ENCODE data around the gene CHD8. TPM values are rescaled to one million over a fixed set of nuclear protein-coding genes. Genes with fewer than 3 reads are reported as not detected.

CHD8 gene, protein sequence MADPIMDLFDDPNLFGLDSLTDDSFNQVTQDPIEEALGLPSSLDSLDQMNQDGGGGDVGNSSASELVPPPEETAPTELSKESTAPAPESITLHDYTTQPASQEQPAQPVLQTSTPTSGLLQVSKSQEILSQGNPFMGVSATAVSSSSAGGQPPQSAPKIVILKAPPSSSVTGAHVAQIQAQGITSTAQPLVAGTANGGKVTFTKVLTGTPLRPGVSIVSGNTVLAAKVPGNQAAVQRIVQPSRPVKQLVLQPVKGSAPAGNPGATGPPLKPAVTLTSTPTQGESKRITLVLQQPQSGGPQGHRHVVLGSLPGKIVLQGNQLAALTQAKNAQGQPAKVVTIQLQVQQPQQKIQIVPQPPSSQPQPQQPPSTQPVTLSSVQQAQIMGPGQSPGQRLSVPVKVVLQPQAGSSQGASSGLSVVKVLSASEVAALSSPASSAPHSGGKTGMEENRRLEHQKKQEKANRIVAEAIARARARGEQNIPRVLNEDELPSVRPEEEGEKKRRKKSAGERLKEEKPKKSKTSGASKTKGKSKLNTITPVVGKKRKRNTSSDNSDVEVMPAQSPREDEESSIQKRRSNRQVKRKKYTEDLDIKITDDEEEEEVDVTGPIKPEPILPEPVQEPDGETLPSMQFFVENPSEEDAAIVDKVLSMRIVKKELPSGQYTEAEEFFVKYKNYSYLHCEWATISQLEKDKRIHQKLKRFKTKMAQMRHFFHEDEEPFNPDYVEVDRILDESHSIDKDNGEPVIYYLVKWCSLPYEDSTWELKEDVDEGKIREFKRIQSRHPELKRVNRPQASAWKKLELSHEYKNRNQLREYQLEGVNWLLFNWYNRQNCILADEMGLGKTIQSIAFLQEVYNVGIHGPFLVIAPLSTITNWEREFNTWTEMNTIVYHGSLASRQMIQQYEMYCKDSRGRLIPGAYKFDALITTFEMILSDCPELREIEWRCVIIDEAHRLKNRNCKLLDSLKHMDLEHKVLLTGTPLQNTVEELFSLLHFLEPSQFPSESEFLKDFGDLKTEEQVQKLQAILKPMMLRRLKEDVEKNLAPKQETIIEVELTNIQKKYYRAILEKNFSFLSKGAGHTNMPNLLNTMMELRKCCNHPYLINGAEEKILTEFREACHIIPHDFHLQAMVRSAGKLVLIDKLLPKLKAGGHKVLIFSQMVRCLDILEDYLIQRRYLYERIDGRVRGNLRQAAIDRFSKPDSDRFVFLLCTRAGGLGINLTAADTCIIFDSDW (N-terminal part only)
- polyA plus RNA-seq (2013, experiment 1 of 4) = 76.1 TPM
- polyA plus RNA-seq (2013, experiment 2 of 4) = 96.8 TPM
- polyA plus RNA-seq (2013, experiment 3 of 4) = 67.8 TPM
- 76.5 TPM for polyA plus RNA-seq (2013, experiment 4 of 4)

DNA sequence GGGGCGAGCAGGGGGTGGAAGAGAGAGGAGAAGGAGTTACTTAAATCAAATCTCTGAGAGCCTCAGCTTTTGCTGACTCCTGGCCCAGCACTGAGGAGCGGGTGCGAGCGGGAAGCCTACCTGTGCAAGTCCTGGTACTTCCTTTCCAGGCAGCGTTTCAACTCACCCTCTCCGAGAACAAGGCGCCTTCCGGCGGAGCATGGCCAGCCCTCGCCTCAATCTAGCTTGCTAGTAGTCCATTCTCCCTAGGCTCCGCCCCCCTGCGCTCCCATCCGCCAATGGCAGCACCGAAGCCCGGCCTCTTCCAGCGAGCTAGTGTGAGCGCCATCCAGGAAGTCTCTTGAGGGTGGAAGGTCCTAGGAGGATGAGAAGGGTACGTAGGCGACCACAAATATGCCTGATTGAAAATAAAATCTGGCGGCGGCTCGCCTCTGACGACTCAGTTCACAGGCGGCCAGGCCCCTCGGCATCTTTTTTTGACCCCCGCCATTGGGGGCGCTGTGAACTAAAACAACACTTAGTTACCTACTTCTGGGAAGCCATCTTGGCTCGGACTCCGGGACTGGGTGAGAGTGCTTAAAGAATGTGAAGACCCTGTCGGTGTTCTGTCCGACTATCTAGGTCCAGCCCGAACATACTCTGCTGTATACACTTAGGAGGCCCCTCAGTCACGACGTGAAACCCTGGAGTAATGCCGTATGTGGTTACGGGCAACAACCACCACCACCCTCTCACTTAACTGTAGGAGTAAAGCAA is at the start of gene CHD8:
CHD8 (minus strand) TSS at position 212 of the 756 bp plus-strand sequence. CDS start 24,480 bp downstream, outside the sequence.
- Histone ChIP-seq H3K4me3 (ENCODE audit: insufficient read depth, low read depth, low read length) (peak within 1 kb of the TSS; percentile 95), H3K4me1 (ENCODE audit: control insufficient read depth, insufficient read depth, low read length) (peaks cover 7% of the 10 kb centered on the region), H3K27ac (ENCODE audit: insufficient read depth, low read depth, low read length, poor library complexity, severe bottlenecking) (peak within 1 kb of the TSS; percentile 96), H3K27me3 (ENCODE audit: control insufficient read depth, insufficient read depth, low read length, poor library complexity, severe bottlenecking) (no peaks in the 10 kb centered on the region), H3K36me3 (ENCODE audit: control insufficient read depth, insufficient read depth, low read length) (no peaks in the 10 kb centered on the region), H3K9me3 (ENCODE audit: control insufficient read depth, low read length) (no peaks in the 10 kb centered on the region)
- WGBS, 2 experiments = 1 to 3% methylated on average over 34 to 36 of the region's 36 CpGs

DNA sequence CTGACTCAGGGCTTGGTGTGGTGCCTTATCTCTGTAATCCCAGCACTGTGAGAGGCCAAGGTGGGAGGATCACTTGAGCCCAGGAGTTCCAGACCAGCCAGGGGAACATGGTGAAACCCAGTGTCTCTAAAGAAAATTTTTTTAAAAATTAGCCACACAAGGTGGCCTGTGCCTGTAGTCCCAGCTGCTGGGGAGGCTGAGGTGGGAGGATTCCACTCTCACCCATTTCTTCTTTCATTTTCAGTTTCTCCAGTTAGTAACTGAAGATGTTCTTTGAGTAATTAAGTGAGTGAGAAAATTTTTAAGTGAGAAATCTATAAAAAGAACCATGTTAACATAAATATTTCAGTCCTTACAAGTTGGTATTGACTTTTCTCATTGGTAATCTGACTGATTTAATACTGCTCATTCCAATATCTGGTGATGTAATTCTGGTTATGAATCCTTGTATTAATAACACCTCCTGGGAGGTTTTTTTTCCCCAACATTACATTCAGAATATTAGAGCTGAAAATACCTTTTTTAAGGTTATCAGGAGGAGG is 49.2 kb upstream of the CHD8 start:
- Histone ChIP-seq H3K4me3 (ENCODE audit: insufficient read depth, low read depth, low read length) (no peak overlapping the region), H3K4me1 (ENCODE audit: control insufficient read depth, insufficient read depth, low read length) (peaks cover 6% of the 10 kb centered on the region), H3K9me3 (ENCODE audit: control insufficient read depth, low read length) (no peaks in the 10 kb centered on the region), H3K27me3 (ENCODE audit: control insufficient read depth, insufficient read depth, low read length, poor library complexity, severe bottlenecking) (no peaks in the 10 kb centered on the region), H3K36me3 (ENCODE audit: control insufficient read depth, insufficient read depth, low read length) (peaks cover 40% of the 10 kb centered on the region), H3K27ac (ENCODE audit: insufficient read depth, low read depth, low read length, poor library complexity, severe bottlenecking) (no peak overlapping the region)

DNA sequence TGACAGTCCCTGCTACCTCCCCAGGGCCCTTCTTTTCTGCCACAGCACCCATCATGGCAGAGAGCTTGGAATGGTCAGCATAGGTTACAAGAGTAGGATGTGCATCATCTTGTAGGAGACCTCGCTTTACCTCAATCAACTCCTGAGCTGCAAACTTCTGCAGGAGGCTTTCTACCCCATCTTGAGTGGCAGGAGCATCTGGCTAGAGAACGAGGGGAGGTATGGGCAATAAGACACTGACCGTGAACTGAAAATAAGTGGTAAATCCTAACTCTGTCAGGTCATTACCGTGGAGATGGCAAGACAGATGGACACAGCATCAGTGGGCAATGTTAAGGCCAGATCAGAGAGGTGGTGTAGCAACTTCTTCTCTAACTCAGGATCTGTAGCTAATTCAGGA is 47.5 kb upstream of the CHD8 start:
- peaks cover 51% of the 10 kb centered on the region for H3K36me3 ChIP-seq (ENCODE audit: control insufficient read depth, insufficient read depth, low read length)
- H3K9me3 ChIP-seq (ENCODE audit: control insufficient read depth, low read length) = no peaks in the 10 kb centered on the region
- WGBS, 2 experiments = 81 to 97% methylated on average over 3 to 4 of the region's 4 CpGs
- H3K27ac ChIP-seq (ENCODE audit: insufficient read depth, low read depth, low read length, poor library complexity, severe bottlenecking) = no peak overlapping the region
- no peaks in the 10 kb centered on the region for H3K27me3 ChIP-seq (ENCODE audit: control insufficient read depth, insufficient read depth, low read length, poor library complexity, severe bottlenecking)
- H3K4me1 ChIP-seq (ENCODE audit: control insufficient read depth, insufficient read depth, low read length) = peaks cover 6% of the 10 kb centered on the region
- no peak overlapping the region for H3K4me3 ChIP-seq (ENCODE audit: insufficient read depth, low read depth, low read length)

DNA sequence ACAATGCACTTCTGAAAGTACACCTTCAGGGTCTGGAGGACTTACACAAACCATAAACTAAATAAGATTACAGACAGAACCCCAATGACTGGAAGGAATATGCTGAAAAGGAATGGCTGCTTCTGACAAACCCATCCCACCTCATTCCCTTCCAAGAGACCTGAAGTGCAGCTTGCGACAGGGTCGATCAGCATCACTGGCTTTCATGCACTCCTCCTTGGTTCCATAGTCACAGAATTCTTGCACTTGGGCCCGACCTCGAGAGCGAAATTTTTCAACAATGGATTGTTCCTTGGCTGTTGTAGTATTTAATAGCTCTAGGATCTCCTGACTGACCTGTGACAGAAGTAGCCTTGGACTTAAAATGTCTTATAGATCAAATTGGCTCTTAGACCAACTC is 45.6 kb upstream of the CHD8 start:
- 95 to 97% methylated on average over 5 of the region's 5 CpGs for WGBS, 2 experiments
- no peaks in the 10 kb centered on the region for H3K9me3 ChIP-seq (ENCODE audit: control insufficient read depth, low read length)
- peaks cover 56% of the 10 kb centered on the region for H3K36me3 ChIP-seq (ENCODE audit: control insufficient read depth, insufficient read depth, low read length)
- no peak overlapping the region for H3K27ac ChIP-seq (ENCODE audit: insufficient read depth, low read depth, low read length, poor library complexity, severe bottlenecking)
- no peaks in the 10 kb centered on the region for H3K27me3 ChIP-seq (ENCODE audit: control insufficient read depth, insufficient read depth, low read length, poor library complexity, severe bottlenecking)
- H3K4me3 ChIP-seq (ENCODE audit: insufficient read depth, low read depth, low read length) = no peak overlapping the region
- peaks cover 7% of the 10 kb centered on the region for H3K4me1 ChIP-seq (ENCODE audit: control insufficient read depth, insufficient read depth, low read length)

DNA sequence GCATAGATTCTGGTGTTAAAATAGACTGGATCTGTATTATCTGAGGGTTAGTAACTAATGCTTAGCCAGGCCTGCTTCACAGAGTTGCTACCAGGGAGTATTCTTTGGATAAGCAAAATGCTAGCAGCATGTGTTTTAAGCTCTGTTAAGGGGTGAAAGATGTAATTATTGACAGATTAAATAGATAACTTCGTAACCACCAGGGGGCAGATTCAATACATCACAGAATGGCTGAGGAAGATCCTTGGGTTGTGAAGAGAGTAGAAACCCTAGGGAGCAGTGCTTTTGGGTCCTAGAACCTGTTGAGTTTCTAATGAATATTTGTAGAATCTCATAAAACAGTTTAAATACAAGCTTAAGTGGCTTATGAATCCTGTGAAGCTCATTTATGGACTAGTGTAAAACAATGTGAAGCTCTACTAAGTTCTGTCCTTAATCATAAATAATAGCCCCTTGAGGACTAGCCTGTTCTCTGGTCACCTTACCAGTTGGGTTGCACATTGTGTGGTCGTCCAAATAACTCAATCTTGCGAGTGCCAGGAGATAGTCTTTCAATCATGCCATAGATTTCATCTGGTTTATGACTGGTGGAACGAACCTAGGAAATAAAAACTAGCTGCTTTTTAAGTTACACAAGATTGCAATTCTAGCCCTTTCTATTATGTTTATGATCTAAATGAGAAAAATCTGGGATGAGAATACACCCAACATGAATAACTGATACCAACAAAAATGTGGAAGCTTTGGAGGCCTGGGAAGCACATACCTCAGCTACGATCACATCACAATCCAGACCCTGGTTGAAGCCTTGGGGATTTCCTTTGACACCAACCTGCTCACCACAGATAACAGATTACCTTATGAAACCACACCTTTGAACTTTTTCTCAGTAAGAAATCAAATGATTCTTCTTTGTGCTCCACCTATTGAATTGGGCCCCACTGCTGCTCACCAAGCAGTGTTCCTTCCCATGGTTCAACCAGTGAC is 42.9 kb upstream of the CHD8 start:
- peaks cover 7% of the 10 kb centered on the region for H3K4me1 ChIP-seq (ENCODE audit: control insufficient read depth, insufficient read depth, low read length)
- H3K4me3 ChIP-seq (ENCODE audit: insufficient read depth, low read depth, low read length) = no peak overlapping the region
- WGBS, 2 experiments = 83 to 86% methylated on average over 5 of the region's 5 CpGs
- H3K9me3 ChIP-seq (ENCODE audit: control insufficient read depth, low read length) = no peaks in the 10 kb centered on the region
- H3K36me3 ChIP-seq (ENCODE audit: control insufficient read depth, insufficient read depth, low read length) = peaks cover 64% of the 10 kb centered on the region
- no peak overlapping the region for H3K27ac ChIP-seq (ENCODE audit: insufficient read depth, low read depth, low read length, poor library complexity, severe bottlenecking)
- H3K27me3 ChIP-seq (ENCODE audit: control insufficient read depth, insufficient read depth, low read length, poor library complexity, severe bottlenecking) = no peaks in the 10 kb centered on the region

DNA sequence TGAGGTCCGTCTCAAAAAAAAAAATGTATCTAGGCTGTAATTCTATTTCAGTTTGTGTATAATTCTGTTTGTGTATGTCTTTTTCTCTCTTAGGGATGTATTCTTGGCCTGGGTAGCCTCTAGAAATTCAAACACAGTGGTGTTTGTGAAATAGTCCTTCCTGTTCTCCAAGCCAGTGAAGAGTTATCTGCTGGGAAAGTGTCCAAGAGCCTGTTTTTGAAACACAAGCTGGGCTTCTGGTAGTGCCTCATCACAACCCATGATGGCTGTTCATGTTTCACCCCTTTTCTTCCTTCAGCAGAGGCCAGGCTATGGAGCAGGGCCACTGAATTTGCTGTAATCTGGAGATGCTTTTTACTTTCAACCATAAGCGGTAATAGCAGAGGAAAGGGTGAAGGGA is 40.5 kb upstream of the CHD8 start:
- Histone ChIP-seq H3K9me3 (ENCODE audit: control insufficient read depth, low read length) (no peaks in the 10 kb centered on the region), H3K27ac (ENCODE audit: insufficient read depth, low read depth, low read length, poor library complexity, severe bottlenecking) (no peak overlapping the region), H3K36me3 (ENCODE audit: control insufficient read depth, insufficient read depth, low read length) (peaks cover 46% of the 10 kb centered on the region), H3K27me3 (ENCODE audit: control insufficient read depth, insufficient read depth, low read length, poor library complexity, severe bottlenecking) (no peaks in the 10 kb centered on the region), H3K4me3 (ENCODE audit: insufficient read depth, low read depth, low read length) (no peak overlapping the region), H3K4me1 (ENCODE audit: control insufficient read depth, insufficient read depth, low read length) (peaks cover 7% of the 10 kb centered on the region)
- 93 to 96% methylated on average over 2 of the region's 2 CpGs for WGBS, 2 experiments

DNA sequence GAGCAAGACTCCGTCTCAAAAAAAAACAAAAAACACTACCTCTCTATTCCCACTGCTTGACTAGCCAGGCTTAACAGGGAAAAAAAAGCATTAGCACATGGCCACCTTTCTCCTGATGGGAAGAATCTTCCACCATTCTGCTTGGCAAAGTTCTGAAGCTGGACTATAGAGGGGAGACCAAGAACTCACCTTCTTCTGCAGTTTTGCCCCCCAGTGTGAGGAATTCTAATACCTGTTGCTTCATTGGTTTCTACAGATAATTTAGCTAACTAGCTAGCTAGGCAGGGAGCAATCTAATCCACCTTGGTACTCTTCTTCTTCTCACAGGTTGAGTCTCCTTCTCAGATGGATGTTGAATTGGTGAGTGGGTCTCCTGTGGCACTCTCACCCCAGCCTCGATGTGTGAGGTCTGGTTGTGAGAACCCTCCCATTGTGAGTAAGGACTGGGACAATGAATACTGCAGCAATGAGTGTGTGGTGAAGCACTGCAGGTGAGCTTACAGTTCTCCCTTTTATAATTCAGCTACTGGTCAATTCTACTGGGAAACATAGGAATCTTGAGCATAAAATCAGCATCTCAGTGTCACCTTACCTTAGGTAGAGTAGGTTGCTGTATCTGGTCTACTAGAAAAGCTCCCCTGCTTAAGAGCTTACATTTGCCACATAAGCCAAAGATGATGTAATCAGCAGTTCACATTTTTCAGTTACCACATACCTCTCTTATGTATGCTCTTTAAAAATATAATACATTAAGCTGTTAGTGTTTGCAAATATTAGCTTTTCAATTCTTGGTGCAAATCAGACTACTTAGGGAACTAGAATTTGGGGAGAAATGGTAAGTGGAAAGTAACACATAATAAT is 39.2 kb upstream of the CHD8 start:
- peaks cover 49% of the 10 kb centered on the region for H3K36me3 ChIP-seq (ENCODE audit: control insufficient read depth, insufficient read depth, low read length)

DNA sequence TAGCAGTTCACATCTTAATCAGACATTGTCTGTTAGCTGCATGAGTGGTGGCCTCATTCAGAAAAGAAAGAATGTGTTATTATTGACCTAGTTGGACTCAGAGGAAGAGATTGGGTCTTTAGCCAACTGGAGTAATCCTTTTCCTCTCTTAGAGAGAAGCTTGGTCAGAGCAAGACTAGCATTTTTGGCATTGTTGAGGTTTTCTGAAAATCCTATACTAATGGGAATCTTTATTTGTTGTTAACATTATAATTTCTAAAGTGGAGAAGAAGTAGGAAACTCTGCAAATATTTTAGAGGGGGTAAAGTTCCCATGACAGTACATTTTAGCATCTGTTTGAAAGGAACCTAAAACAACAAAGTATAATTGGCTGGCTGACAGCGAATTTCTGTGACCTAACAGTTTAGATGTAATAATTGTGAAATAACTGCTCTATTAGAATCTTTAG is 30.7 kb upstream of the CHD8 start:
- H3K36me3 ChIP-seq (ENCODE audit: control insufficient read depth, insufficient read depth, low read length) = peaks cover 31% of the 10 kb centered on the region
- no peaks in the 10 kb centered on the region for H3K9me3 ChIP-seq (ENCODE audit: control insufficient read depth, low read length)
- H3K4me3 ChIP-seq (ENCODE audit: insufficient read depth, low read depth, low read length) = no peak overlapping the region
- no peaks in the 10 kb centered on the region for H3K4me1 ChIP-seq (ENCODE audit: control insufficient read depth, insufficient read depth, low read length)
- no peaks in the 10 kb centered on the region for H3K27me3 ChIP-seq (ENCODE audit: control insufficient read depth, insufficient read depth, low read length, poor library complexity, severe bottlenecking)
- no peak overlapping the region for H3K27ac ChIP-seq (ENCODE audit: insufficient read depth, low read depth, low read length, poor library complexity, severe bottlenecking)
- 96 to 100% methylated on average over 1 of the region's 1 CpG for WGBS, 2 experiments

More for the DNA sequence above, 39.2 kb upstream of the CHD8 start:
- H3K4me1 ChIP-seq (ENCODE audit: control insufficient read depth, insufficient read depth, low read length) = peaks cover 7% of the 10 kb centered on the region
- H3K9me3 ChIP-seq (ENCODE audit: control insufficient read depth, low read length) = no peaks in the 10 kb centered on the region
- no peak overlapping the region for H3K27ac ChIP-seq (ENCODE audit: insufficient read depth, low read depth, low read length, poor library complexity, severe bottlenecking)
- no peak overlapping the region for H3K4me3 ChIP-seq (ENCODE audit: insufficient read depth, low read depth, low read length)
- WGBS, 2 experiments = 66 to 83% methylated on average over 2 of the region's 2 CpGs
- H3K27me3 ChIP-seq (ENCODE audit: control insufficient read depth, insufficient read depth, low read length, poor library complexity, severe bottlenecking) = no peaks in the 10 kb centered on the region
